ENCODE results near the gene ABCC10.

ABCC10 gene

GRCh38 chr6:43469947-43470346 lies 42.6 kb downstream of the ABCC10 start:
- no peak for DNase-seq

DNA sequence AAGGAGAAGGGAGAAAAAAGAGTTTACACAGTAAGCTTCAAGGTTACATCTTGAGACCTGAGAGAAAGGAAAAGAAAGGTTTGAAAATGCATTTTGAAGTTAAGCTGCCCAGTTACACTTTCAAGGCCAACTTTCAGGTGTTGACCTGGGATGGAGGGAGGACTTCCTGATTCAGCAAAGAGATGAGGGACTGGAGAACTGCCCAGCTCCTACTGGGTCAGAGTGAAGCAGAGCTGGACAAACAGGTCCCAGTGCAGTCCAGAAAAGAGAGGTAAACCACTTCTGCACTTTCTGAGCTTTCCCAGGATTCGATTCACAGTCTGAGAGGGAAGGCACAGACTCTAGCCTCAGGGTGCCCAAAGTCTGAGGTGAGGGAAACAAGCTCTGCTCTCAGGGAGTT lies 44.1 kb downstream of the ABCC10 start:
- no peak for DNase-seq

DNA sequence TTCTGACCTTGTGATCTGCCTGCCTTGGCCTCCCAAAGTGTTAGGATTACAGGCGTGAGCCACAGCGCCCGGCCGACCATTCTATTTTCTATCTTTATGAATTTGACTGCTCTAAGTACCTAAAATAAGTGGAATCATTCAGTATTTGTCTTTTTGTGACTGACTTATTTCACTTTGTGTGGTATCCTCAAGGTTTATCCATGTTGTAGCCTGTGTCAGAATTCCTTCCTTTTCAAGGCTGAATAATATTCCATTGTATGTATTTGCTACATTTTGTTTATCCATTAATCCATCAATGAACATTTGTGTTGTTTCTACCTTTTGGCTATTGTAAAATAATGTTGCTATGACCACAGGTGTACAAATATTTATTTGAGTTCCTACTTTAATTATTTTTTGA lies 45.2 kb downstream of the ABCC10 start:
- DNase-seq: no peak

- DNase-seq: no peak
Observed at GRCh38 chr6:43475516-43475915, 48.2 kb downstream of the ABCC10 start.

DNA sequence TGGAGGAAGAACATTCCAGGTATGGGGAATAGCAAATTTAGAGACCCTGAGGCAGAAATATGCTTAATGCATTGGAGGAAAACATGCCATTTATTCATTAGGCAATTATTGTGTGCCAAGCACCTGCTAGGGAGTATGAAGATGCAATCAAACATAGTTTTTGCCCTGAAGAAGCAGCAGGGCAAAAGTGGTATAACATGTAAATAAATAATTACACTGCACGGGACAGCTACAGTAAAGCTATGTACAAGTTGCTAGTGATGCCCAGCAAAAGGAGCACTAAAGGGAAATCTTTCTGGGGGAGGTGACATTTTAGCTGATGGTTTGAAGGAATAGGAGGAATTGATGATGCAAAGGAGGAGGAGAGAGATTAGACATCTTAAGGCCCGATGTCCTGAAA lies 49.4 kb downstream of the ABCC10 start:
- no peak for DNase-seq

- DNase-seq: peak; percentile 91
Observed at GRCh38 chr6:43477235-43478007, 50.1 kb downstream of the ABCC10 start, which contains the start of gene TJAP1. Gene TJAP1, plus strand, starts transcription at chr6:43477570. Its CDS starts 21,432 bp downstream, at chr6:43499002.

- DNase-seq: no peak
Observed at GRCh38 chr6:43478008-43478372, 50.6 kb downstream of the ABCC10 start.

DNA sequence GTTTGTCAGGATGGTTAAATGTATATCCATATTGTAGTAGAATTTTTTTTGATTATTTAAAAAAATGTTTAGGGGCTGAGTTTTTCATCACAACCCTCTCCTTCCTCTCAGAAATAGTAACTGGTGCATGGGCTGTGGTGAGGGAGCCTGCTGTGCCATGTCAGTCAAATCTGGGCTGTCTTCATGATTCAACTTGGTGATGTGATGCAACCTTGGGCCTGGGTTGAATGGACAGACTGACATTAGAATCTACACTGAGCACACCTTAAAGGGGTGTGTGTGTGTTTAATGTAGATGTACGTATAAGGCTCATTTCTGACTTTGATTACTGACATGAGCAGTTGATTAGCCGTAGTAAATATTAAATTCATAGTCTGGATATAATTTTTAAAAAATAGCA lies 53.7 kb downstream of the ABCC10 start:
- DNase-seq: no peak

DNA sequence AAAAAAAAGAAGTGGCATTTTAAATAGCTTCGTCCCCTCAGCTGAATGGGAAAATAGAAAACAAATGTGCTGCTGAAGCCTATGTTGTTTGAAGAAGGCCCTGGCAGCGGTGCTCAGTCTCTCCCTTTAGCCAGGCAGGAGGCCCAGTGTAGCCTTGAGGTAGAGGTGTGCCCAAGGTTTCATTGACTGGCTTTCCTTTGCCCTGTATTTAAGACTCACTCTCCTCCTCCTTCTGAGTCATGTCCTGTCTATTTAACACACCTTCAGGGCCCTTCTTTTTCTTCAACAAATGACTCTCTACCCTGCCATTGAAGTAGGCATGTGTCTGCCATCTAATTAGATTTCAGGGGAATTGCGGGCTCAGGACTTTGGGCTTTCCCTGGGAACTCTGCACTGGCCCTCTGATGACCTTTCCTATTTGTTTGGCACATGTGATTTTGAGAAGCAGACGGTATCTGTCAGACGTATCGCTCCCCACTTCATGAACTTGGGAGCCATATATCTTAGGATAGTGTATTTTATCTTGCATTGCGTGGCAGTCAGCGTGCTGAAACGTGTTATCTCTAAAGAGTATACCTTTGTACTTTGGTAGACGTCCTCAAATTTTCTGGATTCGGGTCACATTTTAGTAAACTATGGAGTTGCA lies 54.4 kb downstream of the ABCC10 start:
- no peak for DNase-seq

DNA sequence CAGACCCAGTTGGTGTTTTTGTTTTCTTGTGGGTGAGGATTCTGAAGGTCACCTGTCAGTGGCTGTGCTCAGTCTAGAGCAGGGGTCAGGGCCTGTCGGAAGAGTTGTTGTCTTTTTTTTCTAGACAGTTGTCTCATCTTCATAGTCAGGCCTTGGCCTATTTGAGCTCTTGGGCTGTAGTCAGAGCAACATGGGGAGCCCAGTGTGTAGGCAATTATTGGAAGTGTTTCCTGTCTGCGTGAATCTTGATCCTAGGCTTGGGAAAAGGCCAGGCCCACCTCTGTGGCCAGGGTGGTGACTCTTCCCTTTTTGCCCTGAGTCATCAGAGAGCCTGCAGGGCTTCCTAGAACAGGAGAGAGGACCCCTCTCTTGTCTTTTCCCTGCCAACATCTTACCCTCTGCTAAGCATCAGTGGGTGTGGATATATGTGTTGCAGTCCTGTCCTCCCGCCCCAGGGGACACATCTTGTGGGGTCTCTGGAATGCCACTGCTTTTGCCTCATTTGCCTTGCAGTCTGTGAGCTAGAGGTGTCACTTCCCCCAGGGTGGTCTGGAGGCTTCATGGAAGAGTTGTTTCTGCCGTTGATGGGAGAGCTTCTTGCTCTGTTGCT lies 61.4 kb downstream of the ABCC10 start:
- DNase-seq: no peak

DNA sequence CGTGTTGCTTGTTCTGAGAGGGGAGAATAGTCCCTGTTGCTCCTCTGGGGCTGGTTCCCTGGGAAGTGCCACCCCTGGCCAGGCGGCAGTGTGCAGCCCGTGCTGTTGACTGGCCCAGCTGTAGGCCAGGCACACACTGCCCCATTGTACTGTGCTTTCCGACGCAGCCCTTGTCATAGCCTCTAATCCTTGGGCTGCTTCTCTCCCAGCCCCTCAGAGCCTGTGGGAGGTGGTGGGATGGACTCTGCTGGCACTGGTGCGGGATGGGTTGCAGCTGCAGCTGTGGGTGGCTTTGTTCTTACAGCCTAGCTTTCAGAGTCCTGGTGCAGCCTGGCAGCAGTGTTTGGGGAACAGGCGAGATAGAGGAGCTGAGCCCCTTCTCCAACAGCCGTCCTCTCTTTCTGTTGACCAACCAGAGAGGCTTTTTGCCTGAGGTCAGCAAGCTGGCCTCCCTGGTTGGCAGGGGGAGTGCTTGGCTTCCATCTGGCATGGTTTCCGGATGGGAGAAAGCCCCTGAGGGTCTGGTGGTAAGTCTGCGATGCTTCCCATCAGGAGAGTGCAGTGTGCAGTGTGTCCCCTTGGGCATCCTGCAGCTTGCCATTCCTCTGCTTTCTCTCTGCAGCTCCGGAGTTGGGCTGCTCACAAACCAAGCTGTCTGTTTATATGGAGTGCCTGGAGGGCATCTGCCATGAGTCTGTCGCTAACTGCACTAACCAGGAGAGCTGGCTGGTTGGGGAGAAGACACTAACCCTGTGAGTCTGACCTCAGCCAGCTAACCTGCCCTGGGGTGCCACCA lies 62.1 kb downstream of the ABCC10 start:
- no peak for DNase-seq

DNA sequence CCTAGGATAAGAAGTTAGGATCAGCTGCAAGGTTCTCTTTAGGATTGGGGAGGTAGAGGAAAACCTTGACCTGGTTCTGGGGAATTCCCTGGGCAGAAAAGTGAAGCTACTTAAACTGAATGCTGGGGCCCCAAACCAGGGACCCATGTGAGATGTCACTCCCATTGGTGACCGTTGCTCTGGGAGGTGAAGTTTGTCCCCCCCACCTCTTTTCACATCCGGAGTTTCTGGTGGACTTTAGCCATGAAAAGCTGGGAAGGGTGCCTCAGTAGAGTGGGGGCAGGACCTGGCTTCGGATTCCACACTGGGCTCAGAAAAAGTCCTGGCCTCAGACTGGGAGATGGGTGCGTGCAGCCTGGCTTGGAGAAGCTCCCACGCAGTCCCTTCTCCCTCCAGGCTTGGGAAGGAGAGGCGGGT lies 63.2 kb downstream of the ABCC10 start:
- no peak for DNase-seq

GRCh38 chr6:43491750-43492661 lies 64.7 kb downstream of the ABCC10 start:
- no peak for DNase-seq

- no peak for DNase-seq
Observed at GRCh38 chr6:43492673-43493072, 65.3 kb downstream of the ABCC10 start.

- DNase-seq: no peak
Observed at GRCh38 chr6:43493230-43493629, 65.9 kb downstream of the ABCC10 start.

- no peak for DNase-seq
Observed at GRCh38 chr6:43493833-43494232, 66.5 kb downstream of the ABCC10 start.

DNA sequence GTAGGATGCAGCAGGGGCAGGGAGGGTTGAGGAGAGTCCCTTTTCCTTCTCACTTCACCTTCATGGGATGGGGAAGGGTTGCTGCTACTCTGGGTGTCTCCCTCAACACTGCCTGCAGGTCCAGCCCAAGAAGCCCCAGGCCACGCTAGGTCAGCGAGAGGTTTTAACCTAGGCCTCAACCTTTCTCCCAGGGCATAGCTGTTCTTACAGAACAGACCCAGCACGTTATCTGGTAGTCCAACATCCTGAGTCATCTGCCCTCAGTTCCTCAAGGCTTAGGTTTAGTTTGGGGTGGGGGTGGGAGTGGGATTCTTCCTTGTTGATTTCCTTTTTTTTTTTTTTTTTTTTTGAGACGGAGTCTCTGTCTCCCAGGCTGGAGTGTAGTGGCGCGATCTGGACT lies 67.0 kb downstream of the ABCC10 start:
- DNase-seq: no peak

DNA sequence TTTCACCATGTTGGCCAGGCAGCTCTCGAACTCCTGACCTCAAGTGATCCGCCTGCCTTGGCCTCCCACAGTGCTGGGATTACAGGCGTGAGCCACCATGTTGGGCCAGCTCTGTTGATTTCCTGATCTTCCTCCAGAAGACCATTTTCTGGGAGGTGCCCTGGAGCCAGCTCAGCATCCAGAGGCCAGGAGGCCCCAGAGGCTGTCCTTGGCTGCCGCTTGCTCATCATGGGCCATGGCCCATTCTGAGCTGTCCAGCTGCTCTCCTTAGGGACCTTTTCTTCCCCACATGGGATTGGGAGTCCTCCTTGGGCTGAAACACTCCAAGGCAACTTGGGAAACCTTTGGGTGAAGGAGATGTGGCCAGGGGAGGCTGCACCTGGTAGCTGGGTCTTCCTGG lies 67.4 kb downstream of the ABCC10 start:
- no peak for DNase-seq

DNA sequence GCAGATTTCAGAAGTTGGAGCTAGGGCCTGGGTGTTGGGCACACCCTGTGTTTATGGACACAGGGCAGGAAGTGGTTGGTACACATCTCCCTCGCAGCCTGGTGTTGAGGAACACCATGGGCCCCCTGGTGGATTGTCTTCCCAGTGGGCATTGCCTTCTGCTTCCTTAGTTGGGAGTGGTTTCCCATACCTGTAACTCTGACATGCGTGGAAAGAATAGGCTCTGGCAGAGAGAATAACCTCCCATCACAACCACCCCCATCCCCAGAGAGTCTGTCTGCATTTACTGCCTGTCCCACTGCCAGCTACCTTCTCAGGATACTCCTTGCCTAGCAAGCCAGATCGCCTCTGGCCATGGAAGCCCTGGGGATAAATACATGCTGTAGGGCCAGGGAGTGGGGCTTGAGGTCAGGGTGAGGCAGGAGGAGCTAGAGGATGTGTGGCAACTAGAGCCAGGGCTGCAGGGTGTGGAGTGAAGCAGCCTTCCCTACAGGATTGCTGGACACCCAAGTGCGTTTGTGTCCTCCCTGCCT lies 68.1 kb downstream of the ABCC10 start:
- DNase-seq: no peak

DNA sequence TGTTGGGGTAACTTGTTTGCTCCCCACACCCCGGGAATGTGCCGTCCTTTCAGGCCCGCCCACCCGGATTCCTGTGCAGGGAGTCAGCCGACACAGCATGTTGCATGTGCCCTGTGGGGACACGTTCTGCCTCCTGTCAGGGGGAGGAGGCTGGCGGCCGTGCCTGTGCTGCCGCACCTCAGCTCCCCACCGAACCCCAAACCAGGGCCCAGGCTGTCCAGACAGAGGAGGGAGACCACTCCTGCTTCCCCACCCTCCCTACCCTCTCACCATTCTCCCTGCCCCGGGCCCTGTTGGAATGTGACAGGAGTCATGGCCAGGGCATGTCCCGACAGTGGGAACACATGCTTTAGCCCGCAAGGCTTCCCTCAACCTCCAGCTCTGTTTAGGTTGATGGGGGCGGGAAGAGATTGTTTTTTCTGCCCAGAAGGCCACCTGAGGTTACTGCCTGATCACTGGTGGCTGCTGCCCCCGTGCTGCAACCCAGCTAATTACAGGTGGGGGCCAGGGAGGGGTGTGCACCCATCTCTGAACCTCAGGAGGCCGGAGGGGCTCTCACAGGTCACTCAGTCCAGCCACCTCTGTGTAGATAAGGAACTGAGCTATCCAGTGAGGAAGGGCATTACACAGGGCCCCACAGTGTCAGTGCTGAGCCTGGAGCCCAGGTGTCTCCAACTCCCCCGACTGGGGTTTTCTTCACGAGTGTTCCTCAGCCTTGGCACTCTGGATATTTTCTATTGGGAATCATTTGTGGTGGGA lies 69.2 kb downstream of the ABCC10 start:
- no peak for DNase-seq

- no peak for DNase-seq
Observed at GRCh38 chr6:43497129-43497396, 69.7 kb downstream of the ABCC10 start.
